SK-N-SH (cell line): ENCODE measurements around the gene SLC66A3. TPM values are rescaled to one million over a fixed set of nuclear protein-coding genes. Genes with fewer than 3 reads are reported as not detected.

Experiments used
- CTCF ChIA-PET: fragments of 300-600, 350-600 bp; formaldehyde crosslinking; extraction: SDS; loops from one replicate; lab custom pipeline; 2021; lab: Yijun Ruan, JAX
- POLR2A ChIA-PET: fragments of 350-600 bp; sonication (Branson Sonifier 250); formaldehyde crosslinking; extraction: SDS; loops from one replicate; lab custom pipeline; 2020; ENCODE audit warnings: antibody characterized with exemption, inconsistent platforms; lab: Yijun Ruan, JAX
- DNase-seq: peaks from one replicate; pipeline ENCODE4 v3.0.0; 2012
- H2AFZ ChIP-seq: fragments of 200-600 bp; sonication (generic); 2 replicates; pipeline ENCODE4 v1.8.1; 2016; ENCODE audit warnings: antibody characterized with exemption, mild to moderate bottlenecking, low read depth
- H3F3A ChIP-seq: fragments of 200-600 bp; sonication (generic); replicated peaks from 2 replicates; pipeline ENCODE3; 2016; ENCODE audit warnings: antibody characterized with exemption, mild to moderate bottlenecking; ENCODE audit not compliant: insufficient read depth
- H3K27ac ChIP-seq, 2 experiments: fragments of 200-500 bp in 1 of 2; fragments of 200-600 bp in 1 of 2; sonication (Bioruptor generic) in 1 of 2; sonication (generic), shearing (Covaris generic) in 1 of 2; 2 replicates each; pipeline versions ENCODE4 v1.5.1 to v1.6.1; 2014 to 2016; ENCODE audit warnings: low read depth in 2 of 2, inconsistent platforms in 1 of 2, low read length in 1 of 2, mild to moderate bottlenecking in 1 of 2, mixed read lengths in 1 of 2
- H3K27me3 ChIP-seq: fragments of 200-600 bp; sonication (generic), shearing (Covaris generic); 2 replicates; pipeline ENCODE4 v1.6.1; 2016; ENCODE audit warnings: mixed run types; ENCODE audit not compliant: insufficient read depth
- H3K36me3 ChIP-seq, 2 experiments: fragments of 200-500 bp in 1 of 2; fragments of 200-600 bp in 1 of 2; sonication (Bioruptor generic) in 1 of 2; sonication (generic) in 1 of 2; replicated peaks in 1 of 2; 2 replicates each; pipeline versions ENCODE3 to v1.5.1; 2014 to 2016; ENCODE audit warnings: low read length in 1 of 2, mild to moderate bottlenecking in 1 of 2; ENCODE audit not compliant: insufficient read depth in 2 of 2, control insufficient read depth in 1 of 2
- H3K4me1 ChIP-seq, 2 experiments: fragments of 200-500 bp in 1 of 2; fragments of 200-600 bp in 1 of 2; sonication (Bioruptor generic) in 1 of 2; sonication (generic), shearing (Covaris generic) in 1 of 2; 2 replicates each; pipeline versions ENCODE4 v1.5.1 to v1.6.1; 2014 to 2016; ENCODE audit warnings: low read depth in 1 of 2, low read length in 1 of 2, mixed run types in 1 of 2; ENCODE audit not compliant: insufficient read depth in 2 of 2, control insufficient read depth in 1 of 2
- H3K4me2 ChIP-seq: fragments of 200-600 bp; sonication (generic), shearing (Covaris generic); 2 replicates; pipeline ENCODE4 v1.6.1; 2017; ENCODE audit warnings: mixed run types
- H3K4me3 ChIP-seq, 2 experiments: fragments of 200-500 bp in 1 of 2; fragments of 200-600 bp in 1 of 2; sonication (Bioruptor generic) in 1 of 2; sonication (generic), shearing (Covaris generic) in 1 of 2; 2 replicates each; pipeline versions ENCODE4 v1.5.1 to v1.8.1; 2014 to 2016; ENCODE audit warnings: low read depth in 2 of 2, inconsistent platforms in 1 of 2, low read length in 1 of 2, mild to moderate bottlenecking in 1 of 2, mixed read lengths in 1 of 2, moderate library complexity in 1 of 2
- H3K79me2 ChIP-seq: fragments of 200-600 bp; sonication (generic); 2 replicates; pipeline ENCODE4 v1.8.1; 2017; ENCODE audit warnings: mild to moderate bottlenecking; ENCODE audit not compliant: insufficient read depth
- H3K9ac ChIP-seq: fragments of 200-600 bp; sonication (generic); 2 replicates; pipeline ENCODE4 v1.6.1; 2017; ENCODE audit warnings: mixed run types
- H3K9me2 ChIP-seq: fragments of 200-600 bp; sonication (generic); 2 replicates; pipeline ENCODE4 v1.6.1; 2017; ENCODE audit warnings: mixed run types
- H3K9me3 ChIP-seq: fragments of 200-600 bp; sonication (generic); 2 replicates; pipeline ENCODE4 v1.6.1; 2017; ENCODE audit warnings: mixed run types, mild to moderate bottlenecking, moderate library complexity
- H4K20me1 ChIP-seq: fragments of 200-600 bp; sonication (generic); 2 replicates; pipeline ENCODE4 v1.6.1; 2017; ENCODE audit warnings: mild to moderate bottlenecking, mixed run types; ENCODE audit not compliant: insufficient read depth
- ELF1 ChIP-seq: IDR thresholded peaks from 2 replicates; pipeline ENCODE4 v1.4.0; 2012
- EZH2phosphoT487 ChIP-seq: fragments of 200-600 bp; sonication (generic); IDR thresholded peaks from 2 replicates; pipeline ENCODE4 v1.6.1; 2017; ENCODE audit warnings: low read depth, mixed run types, mild to moderate bottlenecking, antibody characterized with exemption, moderate library complexity, borderline replicate concordance
- FOXM1 ChIP-seq: IDR thresholded peaks from 2 replicates; pipeline ENCODE4 v1.4.0; 2012; ENCODE audit warnings: low read depth, mild to moderate bottlenecking
- GABPA ChIP-seq: IDR thresholded peaks from 2 replicates; pipeline ENCODE4 v1.4.0; 2012; ENCODE audit warnings: low read depth, mild to moderate bottlenecking
- GATA2 ChIP-seq: sonication (generic); formaldehyde crosslinking; IDR thresholded peaks from 2 replicates; pipeline ENCODE4 v1.5.0; 2020; ENCODE audit warnings: mild to moderate bottlenecking, missing genetic modification reagents
- MXI1 ChIP-seq: IDR thresholded peaks from 2 replicates; pipeline ENCODE4 v1.6.1; 2012; ENCODE audit warnings: mild to moderate bottlenecking, low read depth, low read length, improper control_type of control experiment
- NFIC ChIP-seq: IDR thresholded peaks from 2 replicates; pipeline ENCODE4 v1.4.0; 2012; ENCODE audit warnings: borderline replicate concordance
- NRF1 ChIP-seq: IDR thresholded peaks from 2 replicates; pipeline ENCODE4 v1.6.1; 2012; ENCODE audit warnings: low read depth, mild to moderate bottlenecking, low read length
- POLR2AphosphoS5 ChIP-seq: IDR thresholded peaks from 2 replicates; pipeline ENCODE4 v1.6.1; 2012; ENCODE audit warnings: low read depth, low read length
- RCOR1 ChIP-seq: fragments of 150-350 bp; IDR thresholded peaks from 2 replicates; pipeline ENCODE4 v1.6.1; 2017; ENCODE audit warnings: antibody characterized with exemption, low read length
- RFX5 ChIP-seq: IDR thresholded peaks from 2 replicates; pipeline ENCODE4 v1.6.1; 2012; ENCODE audit warnings: mild to moderate bottlenecking, improper control_type of control experiment, low read length
- YY1 ChIP-seq: IDR thresholded peaks from 2 replicates; pipeline ENCODE4 v1.4.0; 2012; ENCODE audit warnings: low read depth, mild to moderate bottlenecking
- WGBS: methylation state at CpG from one replicate; pipeline ENCODE4 v1.1.6; 2017; ENCODE audit warnings: low lambda C conversion rate; 5-methylcytosine and 5-hydroxymethylcytosine counted together
- polyA plus RNA-seq, 3 experiments: library from polyadenylated mRNA; depleted of rRNA; stranded (reverse); fragments of >200 nt; gene quantifications; 2 replicates each; pipeline ENCODE4 v1.2.3, GENCODE V29; 2012
- TF ChIP-seq, protein P1 (sequence below): fragments of 200-600 bp; sonication (generic); IDR thresholded peaks from 2 replicates; pipeline ENCODE4 v1.6.1; 2017; ENCODE audit warnings: antibody characterized with exemption, mild to moderate bottlenecking, moderate library complexity
- TF ChIP-seq, protein P2 (sequence below): IDR thresholded peaks from 2 replicates; pipeline ENCODE4 v1.4.0; 2012; ENCODE audit warnings: low read depth
- TF ChIP-seq, protein P3 (sequence below): fragments of 150-350 bp; IDR thresholded peaks from 2 replicates; pipeline ENCODE4 v1.6.1; 2017; ENCODE audit warnings: antibody characterized with exemption, low read length, low read depth, borderline replicate concordance

SLC66A3 gene
- polyA plus RNA-seq, 1 of the 3 experiments (the other 2 are of a cell fraction) = 49.0 TPM

DNA sequence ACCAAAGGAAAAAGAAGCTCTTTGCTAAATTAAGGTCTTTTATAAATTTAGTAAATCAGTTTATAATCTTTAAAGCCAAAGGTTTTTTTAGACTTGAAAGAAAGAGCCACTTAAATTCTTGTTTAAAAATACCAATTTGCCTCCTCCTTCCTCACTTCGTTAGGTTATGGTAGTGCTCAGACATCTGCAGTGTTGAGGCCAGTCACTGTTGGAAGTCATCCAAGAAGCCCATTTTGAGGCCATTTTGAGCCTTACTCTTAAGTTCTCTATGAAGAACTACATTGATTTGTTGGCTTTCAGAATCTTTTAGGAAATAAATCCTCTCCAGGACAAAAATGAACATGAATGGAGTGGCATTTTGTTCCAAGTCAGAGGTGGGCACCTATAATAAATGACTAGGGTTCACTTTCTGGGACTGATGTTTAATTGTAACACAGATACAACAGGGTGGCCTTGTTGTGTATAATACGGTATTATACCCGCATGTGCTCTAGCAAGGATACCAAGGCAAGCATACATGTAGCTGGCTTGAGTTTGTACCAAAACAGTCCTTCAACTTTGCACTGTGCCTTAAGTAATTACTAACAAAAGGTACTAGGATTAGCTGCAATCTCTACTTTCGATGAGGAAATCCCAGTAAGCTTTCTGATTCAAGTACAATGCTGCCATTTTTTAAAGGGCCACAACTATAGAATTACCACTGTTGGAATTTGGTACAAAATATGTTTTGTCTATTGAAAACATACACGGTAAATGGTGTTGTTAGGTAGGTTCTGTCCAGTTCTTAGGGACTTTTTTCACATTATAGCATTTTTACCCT lies 22.8 kb downstream of the SLC66A3 start:
- Histone ChIP-seq H4K20me1 (no peaks in the 10 kb centered on the region), H3K27me3 (no peaks in the 10 kb centered on the region), H3K36me3 (peaks cover 29 to 37% of the 10 kb centered on the region in 2 experiments), H3K4me1 (peaks cover 5 to 12% of the 10 kb centered on the region in 2 experiments; a peak in 2 of 4 replicates), H3K79me2 (no peaks in the 10 kb centered on the region; the same call in 1 of the 2 replicates), H3K4me2 (no peak overlapping the region), H2AFZ (no peak overlapping the region), H3F3A (peaks cover 22% of the 10 kb centered on the region), H3K4me3 (no peak overlapping the region), H3K9me2 (no peaks in the 10 kb centered on the region), H3K9me3 (no peaks in the 10 kb centered on the region), H3K9ac (no peak overlapping the region), H3K27ac (peak overlapping the region; percentile 36 to 58; a peak in 3 of 4 replicates)
- DNase-seq = peak; percentile 50
- ChIA-PET POLR2A (no interaction called here), CTCF (interaction anchor here (1.2 to 2.2 kb wide), 3 partner anchors 45 to 234 kb away, joined by 4 to 10 read pairs (median 6); a partner anchor contains a TSS)
- WGBS = 67% methylated on average over 5 of the region's 5 CpGs
- TF ChIP-seq, protein P1, sequence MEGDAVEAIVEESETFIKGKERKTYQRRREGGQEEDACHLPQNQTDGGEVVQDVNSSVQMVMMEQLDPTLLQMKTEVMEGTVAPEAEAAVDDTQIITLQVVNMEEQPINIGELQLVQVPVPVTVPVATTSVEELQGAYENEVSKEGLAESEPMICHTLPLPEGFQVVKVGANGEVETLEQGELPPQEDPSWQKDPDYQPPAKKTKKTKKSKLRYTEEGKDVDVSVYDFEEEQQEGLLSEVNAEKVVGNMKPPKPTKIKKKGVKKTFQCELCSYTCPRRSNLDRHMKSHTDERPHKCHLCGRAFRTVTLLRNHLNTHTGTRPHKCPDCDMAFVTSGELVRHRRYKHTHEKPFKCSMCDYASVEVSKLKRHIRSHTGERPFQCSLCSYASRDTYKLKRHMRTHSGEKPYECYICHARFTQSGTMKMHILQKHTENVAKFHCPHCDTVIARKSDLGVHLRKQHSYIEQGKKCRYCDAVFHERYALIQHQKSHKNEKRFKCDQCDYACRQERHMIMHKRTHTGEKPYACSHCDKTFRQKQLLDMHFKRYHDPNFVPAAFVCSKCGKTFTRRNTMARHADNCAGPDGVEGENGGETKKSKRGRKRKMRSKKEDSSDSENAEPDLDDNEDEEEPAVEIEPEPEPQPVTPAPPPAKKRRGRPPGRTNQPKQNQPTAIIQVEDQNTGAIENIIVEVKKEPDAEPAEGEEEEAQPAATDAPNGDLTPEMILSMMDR = no peak
- TF ChIP-seq NFIC = peak; percentile 56; the same call in 1 of the 2 replicates

DNA sequence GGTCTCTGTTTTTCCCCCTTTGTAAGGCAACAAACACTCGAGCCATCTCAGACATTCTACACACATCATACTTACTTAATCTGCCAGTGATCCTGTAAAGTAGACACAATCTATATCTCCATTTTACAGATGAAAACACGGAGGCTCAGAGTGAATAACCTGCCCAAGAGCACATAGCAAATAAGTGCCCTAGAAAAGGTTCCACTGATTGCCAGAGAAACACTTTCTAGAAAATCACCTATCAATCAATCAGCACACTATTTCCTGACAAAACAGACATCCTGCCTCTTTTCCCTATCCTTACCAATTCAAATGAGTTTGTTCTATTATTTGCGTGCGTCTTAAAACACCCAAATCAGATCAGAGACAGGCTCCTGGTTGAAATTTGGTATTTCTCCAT lies 23.9 kb downstream of the SLC66A3 start:
- 88% methylated on average over 4 of the region's 4 CpGs for WGBS
- Histone ChIP-seq H3K27ac (no peak overlapping the region), H3K4me1 (peaks cover 5 to 12% of the 10 kb centered on the region in 2 experiments; a peak in 2 of 4 replicates), H4K20me1 (no peaks in the 10 kb centered on the region), H3K9me3 (no peaks in the 10 kb centered on the region), H3K9me2 (no peaks in the 10 kb centered on the region), H3F3A (peaks cover 31% of the 10 kb centered on the region), H3K4me2 (no peak overlapping the region), H3K9ac (no peak overlapping the region), H3K27me3 (no peaks in the 10 kb centered on the region)
- no peak for DNase-seq
- CTCF ChIA-PET = interaction anchor here (1.1 kb wide), 1 partner anchor 16 kb away, joined by 4 read pairs; no protein-coding TSS in a partner anchor
- TF ChIP-seq POLR2AphosphoS5 (0 out of 2 replicates have a peak, but pooled peaks have one; percentile 21), ELF1 (no peak), YY1 (no peak), MXI1 (no peak)
- TF ChIP-seq, protein P2, sequence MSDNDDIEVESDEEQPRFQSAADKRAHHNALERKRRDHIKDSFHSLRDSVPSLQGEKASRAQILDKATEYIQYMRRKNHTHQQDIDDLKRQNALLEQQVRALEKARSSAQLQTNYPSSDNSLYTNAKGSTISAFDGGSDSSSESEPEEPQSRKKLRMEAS = no peak
- TF ChIP-seq, all 33 proteins: peak for 1
- H3K79me2 ChIP-seq = no peaks in the 10 kb centered on the region; the same call in 1 of the 2 replicates
- no peak overlapping the region for H2AFZ ChIP-seq
- peaks cover 35 to 38% of the 10 kb centered on the region in 2 experiments for H3K36me3 ChIP-seq
- POLR2A ChIA-PET = no interaction called here
- no peak overlapping the region for H3K4me3 ChIP-seq

DNA sequence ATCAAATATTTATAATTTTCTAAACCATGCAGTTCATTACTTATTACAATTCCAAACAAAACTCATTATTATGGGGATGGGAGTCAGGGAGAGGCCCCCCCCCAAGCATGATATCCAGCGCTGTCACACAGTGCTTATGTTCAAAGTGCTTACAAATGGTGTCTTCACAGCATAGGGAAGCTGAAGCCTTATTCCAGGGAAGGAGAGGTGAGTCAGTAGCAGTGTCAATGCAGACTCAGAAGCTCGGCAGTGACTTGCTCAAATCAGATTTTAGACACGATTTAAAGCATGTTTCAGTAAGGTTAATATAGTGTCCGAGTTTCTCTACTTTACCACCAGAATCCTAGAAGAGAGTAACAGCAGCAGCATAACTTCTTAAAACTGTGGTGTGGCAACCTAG lies 24.6 kb downstream of the SLC66A3 start:
- H3F3A ChIP-seq = peaks cover 30% of the 10 kb centered on the region
- H3K27me3 ChIP-seq = no peaks in the 10 kb centered on the region
- WGBS = 81% methylated on average over 4 of the region's 4 CpGs
- no peaks in the 10 kb centered on the region for H4K20me1 ChIP-seq
- no peak overlapping the region for H3K9ac ChIP-seq
- peaks cover 5 to 11% of the 10 kb centered on the region in 2 experiments; a peak in 2 of 4 replicates for H3K4me1 ChIP-seq
- DNase-seq = no peak
- no peak overlapping the region for H3K27ac ChIP-seq
- H3K36me3 ChIP-seq = peaks cover 37 to 41% of the 10 kb centered on the region in 2 experiments
- no peak overlapping the region for H3K4me2 ChIP-seq
- H2AFZ ChIP-seq = no peak overlapping the region
- H3K79me2 ChIP-seq = no peaks in the 10 kb centered on the region
- ChIA-PET POLR2A (no interaction called here), CTCF (interaction anchor here (1.1 to 1.9 kb wide), 2 partner anchors 12 to 17 kb away, joined by 4 to 5 read pairs; no protein-coding TSS in a partner anchor)
- H3K9me2 ChIP-seq = no peaks in the 10 kb centered on the region
- H3K4me3 ChIP-seq = no peak overlapping the region
- H3K9me3 ChIP-seq = no peaks in the 10 kb centered on the region
- TF ChIP-seq RCOR1 (no peak), RFX5 (no peak), POLR2AphosphoS5 (no peak), EZH2phosphoT487 (no peak), FOXM1 (no peak), MXI1 (no peak), NRF1 (no peak), GATA2 (CRISPR knock-in tag) (no peak), GABPA (no peak)
- TF ChIP-seq, protein P3, sequence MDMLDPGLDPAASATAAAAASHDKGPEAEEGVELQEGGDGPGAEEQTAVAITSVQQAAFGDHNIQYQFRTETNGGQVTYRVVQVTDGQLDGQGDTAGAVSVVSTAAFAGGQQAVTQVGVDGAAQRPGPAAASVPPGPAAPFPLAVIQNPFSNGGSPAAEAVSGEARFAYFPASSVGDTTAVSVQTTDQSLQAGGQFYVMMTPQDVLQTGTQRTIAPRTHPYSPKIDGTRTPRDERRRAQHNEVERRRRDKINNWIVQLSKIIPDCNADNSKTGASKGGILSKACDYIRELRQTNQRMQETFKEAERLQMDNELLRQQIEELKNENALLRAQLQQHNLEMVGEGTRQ = no peak
- TF ChIP-seq, protein P2 = no peak
